Thyroid gland (tissue), 4 donors: ENCODE results near the gene LIMS2. TPM values are rescaled to one million over a fixed set of nuclear protein-coding genes. Genes with fewer than 3 reads are reported as not detected.
A peak's percentile ranks its signal among the peaks of the same experiment; 100 is the strongest.

Experiments used
- DNase-seq, 2 donors: peaks; one replicate each; pipeline ENCODE4 v3.0.0-alpha.2; 2019
- H3K27ac ChIP-seq, 3 donors: fragments of 200-600 bp; sonication (generic); 1 replicate in 2 of 3; 2 replicates in 1 of 3; pipeline ENCODE4 v1.5.1; 2016 to 2019; ENCODE audit warnings: mild to moderate bottlenecking in 1 of 3, moderate library complexity in 1 of 3
- H3K27me3 ChIP-seq: fragments of 200-600 bp; sonication (generic); one replicate; pipeline ENCODE4 v1.5.1; 2019
- H3K36me3 ChIP-seq, 2 donors: fragments of 200-600 bp; sonication (generic); one replicate each; pipeline ENCODE4 v1.5.1; 2016 to 2019
- H3K4me1 ChIP-seq, 2 donors: fragments of 200-600 bp; sonication (generic); one replicate each; pipeline ENCODE4 v1.5.1; 2017 to 2019
- H3K4me3 ChIP-seq, 3 donors: fragments of 200-600 bp; sonication (generic); replicated peaks in 1 of 3; 1 replicate in 2 of 3; 2 replicates in 1 of 3; pipeline ENCODE4 v1.5.1; 2016; ENCODE audit warnings: mild to moderate bottlenecking in 1 of 3
- H3K9me3 ChIP-seq: fragments of 200-600 bp; sonication (generic); one replicate; pipeline ENCODE4 v1.5.1; 2017
- POLR2A ChIP-seq, 2 donors: fragments of 450-650 bp; IDR thresholded peaks; one replicate each; pipeline ENCODE4 v1.6.1; 2017; ENCODE audit warnings: antibody characterized with exemption in 2 of 2, mild to moderate bottlenecking in 2 of 2, moderate library complexity in 1 of 2
- WGBS, 2 donors: methylation state at CpG; one replicate each; pipeline ENCODE4 v1.1.5; 2017; 5-methylcytosine and 5-hydroxymethylcytosine counted together
- intact Hi-C: fragments of 100-400 bp; cut with DNase I; formaldehyde crosslinking; loops from one replicate; pipeline ENCODE4 v1.15.1; 2023
- total RNA-seq, 4 donors: library from RNA; depleted of rRNA; stranded (reverse); fragments of >200 nt; gene quantifications; one replicate each; pipeline ENCODE4 v1.2.3, GENCODE V29; 2016
- TF ChIP-seq, protein P1 (sequence below), 6 experiments: fragments of 200-600 bp in 3 of 6; fragments of 450-650 bp in 3 of 6; sonication (generic) in 3 of 6; IDR thresholded peaks; one replicate each; pipeline ENCODE4 v1.5.1; 2016 to 2019; ENCODE audit warnings: antibody characterized with exemption in 6 of 6, mild to moderate bottlenecking in 2 of 6, inconsistent platforms in 1 of 6, moderate library complexity in 1 of 6

The LIMS2 gene
- total RNA-seq, 4 donors from 2014 or later: 9.1 to 27.8 (median 14.2) TPM

DNA sequence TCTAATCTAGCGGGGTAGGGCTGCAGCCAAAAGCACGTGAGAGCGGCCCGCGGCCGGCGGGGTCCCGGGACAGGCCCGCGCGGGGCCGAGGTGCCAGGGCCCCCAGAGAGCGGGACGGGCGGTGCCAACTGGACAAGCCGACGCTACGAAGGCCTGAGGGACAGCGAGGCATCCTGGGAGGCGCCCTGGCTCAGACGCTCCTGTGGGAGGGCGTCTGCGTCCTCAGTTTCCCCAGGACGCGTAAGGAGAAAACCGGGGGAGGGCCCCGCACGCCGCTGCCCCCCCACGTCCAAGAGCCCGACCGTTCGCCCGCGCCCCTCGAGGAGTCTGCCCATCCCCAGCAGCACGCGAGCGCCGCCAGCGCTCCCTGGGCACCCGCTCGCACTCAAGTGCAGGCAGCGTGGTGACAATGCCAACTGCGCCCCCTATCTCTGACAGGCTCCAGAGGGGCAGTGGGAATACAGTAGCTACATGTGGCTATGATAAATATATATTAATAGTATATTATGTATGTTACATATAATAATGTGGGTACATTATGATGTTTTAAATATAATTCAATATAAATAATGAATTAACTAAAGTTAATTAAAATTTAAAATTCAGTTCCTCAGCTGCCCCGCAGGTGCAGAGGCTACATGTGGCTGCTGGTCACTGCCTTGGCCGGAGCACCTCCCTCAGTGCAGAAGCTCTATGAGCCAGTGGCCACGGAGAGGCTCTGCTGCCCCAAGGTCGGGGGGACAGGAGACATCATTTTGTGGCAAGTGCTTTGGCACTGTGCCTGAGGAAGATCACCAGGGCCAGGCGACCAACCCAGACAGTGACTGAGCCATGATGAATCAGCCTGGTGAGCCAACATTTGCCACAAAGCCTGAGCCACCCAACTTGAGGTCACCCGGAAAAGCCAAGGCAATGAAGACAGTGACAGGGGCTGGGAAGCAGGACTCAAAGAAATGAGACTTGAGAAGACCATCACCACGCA, 20.5 kb upstream of the LIMS2 start:
- Histone ChIP-seq H3K36me3 (no peaks in the 10 kb centered on the region), H3K4me3 (peak overlapping the region in 1 of 3 donors; percentile 4), H3K9me3 (no peaks in the 10 kb centered on the region), H3K27ac (no peak overlapping the region), H3K27me3 (no peaks in the 10 kb centered on the region), H3K4me1 (peaks cover 5 to 6% of the 10 kb centered on the region in 2 donors)
- peak; percentile 50 for DNase-seq
- 21 to 39% methylated on average over 46 to 51 of the region's 52 CpGs for WGBS, 2 donors
- TF ChIP-seq POLR2A (IDR thresholded peaks at IDR 0.05): no peak
- TF ChIP-seq, protein P1, sequence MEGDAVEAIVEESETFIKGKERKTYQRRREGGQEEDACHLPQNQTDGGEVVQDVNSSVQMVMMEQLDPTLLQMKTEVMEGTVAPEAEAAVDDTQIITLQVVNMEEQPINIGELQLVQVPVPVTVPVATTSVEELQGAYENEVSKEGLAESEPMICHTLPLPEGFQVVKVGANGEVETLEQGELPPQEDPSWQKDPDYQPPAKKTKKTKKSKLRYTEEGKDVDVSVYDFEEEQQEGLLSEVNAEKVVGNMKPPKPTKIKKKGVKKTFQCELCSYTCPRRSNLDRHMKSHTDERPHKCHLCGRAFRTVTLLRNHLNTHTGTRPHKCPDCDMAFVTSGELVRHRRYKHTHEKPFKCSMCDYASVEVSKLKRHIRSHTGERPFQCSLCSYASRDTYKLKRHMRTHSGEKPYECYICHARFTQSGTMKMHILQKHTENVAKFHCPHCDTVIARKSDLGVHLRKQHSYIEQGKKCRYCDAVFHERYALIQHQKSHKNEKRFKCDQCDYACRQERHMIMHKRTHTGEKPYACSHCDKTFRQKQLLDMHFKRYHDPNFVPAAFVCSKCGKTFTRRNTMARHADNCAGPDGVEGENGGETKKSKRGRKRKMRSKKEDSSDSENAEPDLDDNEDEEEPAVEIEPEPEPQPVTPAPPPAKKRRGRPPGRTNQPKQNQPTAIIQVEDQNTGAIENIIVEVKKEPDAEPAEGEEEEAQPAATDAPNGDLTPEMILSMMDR (IDR thresholded peaks at IDR 0.05): peak in 2 of 6 experiments; percentile 9 to 49
- intact Hi-C loops: no loop called here

DNA sequence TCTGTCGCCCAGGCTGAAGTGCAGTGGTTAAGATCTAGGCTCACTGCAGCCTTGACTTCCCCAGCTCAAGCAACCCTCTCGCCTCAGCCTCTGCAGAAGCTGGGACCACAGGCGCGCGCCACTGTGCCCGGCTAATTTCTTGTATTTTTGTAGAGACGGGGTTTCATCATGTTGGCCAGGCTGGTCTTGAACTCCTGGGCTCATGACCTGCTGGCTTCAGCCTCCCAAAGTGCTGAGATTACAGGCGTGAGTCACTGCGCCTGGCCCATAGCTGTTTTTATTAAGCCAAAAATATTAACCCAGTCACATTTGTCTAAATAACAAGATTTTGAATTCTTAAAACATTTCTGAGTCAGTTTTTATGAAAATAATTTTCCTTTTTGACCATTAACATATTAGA, 19.7 kb upstream of the LIMS2 start:
- Histone ChIP-seq H3K36me3 (no peaks in the 10 kb centered on the region), H3K9me3 (no peaks in the 10 kb centered on the region), H3K4me1 (no peaks in the 10 kb centered on the region), H3K27me3 (no peaks in the 10 kb centered on the region), H3K4me3 (no peak overlapping the region), H3K27ac (no peak overlapping the region)
- intact Hi-C loops: no loop called here
- TF ChIP-seq, protein P1 (IDR thresholded peaks at IDR 0.05): no peak
- TF ChIP-seq POLR2A (IDR thresholded peaks at IDR 0.05): no peak
- DNase-seq: no peak
- WGBS, 2 donors: 87 to 94% methylated on average over 9 of the region's 9 CpGs

DNA sequence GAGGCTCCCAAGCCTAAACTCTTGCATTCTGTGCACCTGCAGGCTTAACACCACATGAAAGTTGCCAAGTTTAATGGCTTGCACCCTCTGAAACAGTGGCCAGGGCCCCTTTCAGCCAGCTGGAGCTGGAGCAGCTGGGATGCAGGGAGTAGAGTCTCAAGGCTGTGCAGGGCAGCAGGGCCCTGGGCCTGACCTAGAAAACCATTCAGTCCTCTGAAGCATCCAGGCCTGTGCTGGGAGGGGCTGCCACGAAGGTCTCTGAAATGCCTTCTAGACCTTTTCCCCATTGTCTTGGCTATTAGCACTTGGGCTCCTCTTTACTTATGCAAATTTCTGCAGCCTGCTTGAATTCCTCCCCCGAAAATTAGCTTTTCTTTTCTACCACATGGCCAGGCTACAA, 15.4 kb upstream of the LIMS2 start:
- no peak overlapping the region for H3K27ac ChIP-seq
- H3K4me1 ChIP-seq: no peaks in the 10 kb centered on the region
- no peaks in the 10 kb centered on the region for H3K36me3 ChIP-seq
- intact Hi-C loops: no loop called here
- no peak overlapping the region for H3K4me3 ChIP-seq
- DNase-seq: no peak
- no peaks in the 10 kb centered on the region for H3K9me3 ChIP-seq
- whole genome bisulfite sequencing, 2 donors: 80 to 86% methylated on average over 2 of the region's 2 CpGs
- TF ChIP-seq, protein P1 (IDR thresholded peaks at IDR 0.05): no peak
- no peak for TF ChIP-seq POLR2A (IDR thresholded peaks at IDR 0.05)
- no peaks in the 10 kb centered on the region for H3K27me3 ChIP-seq

DNA sequence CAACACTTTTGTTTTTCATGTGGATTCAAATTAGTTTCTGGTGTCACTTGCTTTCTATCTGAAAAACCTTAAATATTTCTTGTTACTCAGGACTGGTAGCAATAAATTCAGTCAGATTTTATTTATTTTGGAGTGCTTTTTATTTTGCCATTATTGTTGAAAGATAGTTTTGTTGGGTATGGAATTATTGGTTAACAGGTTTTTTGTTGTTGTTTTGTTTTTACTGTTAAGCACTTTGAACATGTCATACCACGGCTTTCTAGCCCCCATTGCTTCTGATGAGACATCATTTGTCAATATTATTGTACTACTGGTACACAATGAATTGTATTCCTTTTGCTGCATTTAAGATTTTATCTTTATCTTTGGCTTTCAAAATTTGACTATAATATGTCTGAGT, 13.1 kb upstream of the LIMS2 start:
- no peak for DNase-seq
- H3K4me1 ChIP-seq: no peaks in the 10 kb centered on the region
- H3K9me3 ChIP-seq: no peaks in the 10 kb centered on the region
- no peak for TF ChIP-seq POLR2A (IDR thresholded peaks at IDR 0.05)
- H3K36me3 ChIP-seq: no peaks in the 10 kb centered on the region
- WGBS, 2 donors: 71 to 88% methylated on average over 1 of the region's 1 CpG
- intact Hi-C loops: no loop called here
- H3K27me3 ChIP-seq: no peaks in the 10 kb centered on the region
- H3K4me3 ChIP-seq: no peak overlapping the region
- no peak overlapping the region for H3K27ac ChIP-seq

DNA sequence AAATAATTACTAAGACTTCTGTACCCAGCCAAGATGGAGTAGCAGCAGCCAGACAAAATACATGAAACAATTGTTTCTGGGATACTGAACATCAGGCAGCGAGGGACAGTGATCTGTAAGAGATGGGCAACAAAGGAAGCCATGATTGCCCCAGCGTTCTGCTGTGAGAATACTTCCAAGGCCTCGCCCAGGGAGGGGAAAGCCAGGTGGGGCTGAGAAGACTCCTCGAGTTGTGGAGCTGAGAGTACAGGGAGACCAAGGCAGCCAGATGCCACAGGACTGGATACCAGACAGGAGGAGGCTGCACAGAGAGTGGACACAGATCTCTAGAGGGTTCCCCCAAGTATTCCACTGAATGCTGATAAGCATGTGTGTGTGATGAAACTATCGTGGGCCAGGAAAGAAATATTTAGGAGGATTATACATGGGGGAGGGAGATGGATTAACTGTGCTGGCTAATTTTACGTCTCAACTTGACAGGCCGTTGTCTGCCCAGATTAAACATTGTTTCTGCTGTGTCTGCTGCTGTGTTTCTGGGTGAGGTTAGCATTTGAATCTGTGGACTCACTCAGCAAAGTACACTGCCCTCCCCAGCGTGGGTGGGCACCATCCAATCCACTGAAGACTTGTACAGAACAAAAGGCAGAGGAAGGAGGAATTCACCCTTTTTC, 10.2 kb upstream of the LIMS2 start:
- Histone ChIP-seq H3K4me1 (no peaks in the 10 kb centered on the region), H3K4me3 (no peak overlapping the region), H3K27ac (no peak overlapping the region), H3K9me3 (no peaks in the 10 kb centered on the region), H3K36me3 (no peaks in the 10 kb centered on the region), H3K27me3 (no peaks in the 10 kb centered on the region)
- TF ChIP-seq, protein P1 (IDR thresholded peaks at IDR 0.05): no peak
- no peak for TF ChIP-seq POLR2A (IDR thresholded peaks at IDR 0.05)
- intact Hi-C loops: no loop called here
- WGBS, 2 donors: 70 to 74% methylated on average over 8 of the region's 8 CpGs
- DNase-seq: no peak
